Activated B cell treated with CpG ODN at 0.5 μM for 24 hours (primary cell): ENCODE measurements around the gene COMT. TPM values are rescaled to one million over a fixed set of nuclear protein-coding genes. Genes with fewer than 3 reads are reported as not detected.

ENCODE experiments used
- ATAC-seq: fragments of 200-7000 bp; cut with Tn5 transposase; one replicate; pipeline ENCODE4 v1.10.0; 2021; ENCODE audit warnings: low read depth, mild to moderate bottlenecking, moderate library complexity
- CTCF ChIA-PET: fragments of 350-600 bp; sonication (Branson Sonifier 250); formaldehyde crosslinking; loops from one replicate; lab custom pipeline; 2021; ENCODE audit warnings: antibody characterized with exemption; lab: Charles Lee
- POLR2A ChIA-PET: fragments of 350-600 bp; sonication (Branson Sonifier 250); formaldehyde crosslinking; loops from one replicate; lab custom pipeline; 2021; ENCODE audit warnings: antibody characterized with exemption; lab: Charles Lee
- DNase-seq: peaks from one replicate; pipeline ENCODE4 v3.0.0; 2022
- H3K27ac Mint-ChIP-seq: one replicate; pipeline ENCODE4 v1.8.0; 2020; ENCODE audit warnings: mixed read lengths
- H3K27me3 Mint-ChIP-seq: one replicate; pipeline ENCODE4 v1.8.0; 2021; ENCODE audit warnings: mixed read lengths
- H3K36me3 Mint-ChIP-seq: one replicate; pipeline ENCODE4 v1.8.0; 2021; ENCODE audit warnings: low read depth, mixed read lengths
- H3K4me1 Mint-ChIP-seq: one replicate; pipeline ENCODE4 v1.8.0; 2021; ENCODE audit warnings: mixed read lengths
- H3K4me3 Mint-ChIP-seq: one replicate; pipeline ENCODE4 v1.8.0; 2020; ENCODE audit warnings: mild to moderate bottlenecking, mixed read lengths
- H3K9me3 Mint-ChIP-seq: one replicate; pipeline ENCODE4 v1.8.0; 2020; ENCODE audit warnings: mixed read lengths
- intact Hi-C: fragments of 100-400 bp; cut with micrococcal nuclease; formaldehyde crosslinking; loops from one replicate; pipeline ENCODE4 v1.15.1; 2024
- total RNA-seq: library from RNA; stranded (reverse); gene quantifications from 2 replicates; pipeline ENCODE4 v1.2.3, GENCODE V29; 2022
- TF ChIP-seq, protein P1 (sequence below): fragments of 200-600 bp; IDR thresholded peaks from one replicate; pipeline ENCODE4 v1.8.0; 2022; ENCODE audit warnings: antibody characterized with exemption, mild to moderate bottlenecking

COMT gene
- total RNA-seq, 1 donor from 2014 or later: 40.6 TPM

DNA sequence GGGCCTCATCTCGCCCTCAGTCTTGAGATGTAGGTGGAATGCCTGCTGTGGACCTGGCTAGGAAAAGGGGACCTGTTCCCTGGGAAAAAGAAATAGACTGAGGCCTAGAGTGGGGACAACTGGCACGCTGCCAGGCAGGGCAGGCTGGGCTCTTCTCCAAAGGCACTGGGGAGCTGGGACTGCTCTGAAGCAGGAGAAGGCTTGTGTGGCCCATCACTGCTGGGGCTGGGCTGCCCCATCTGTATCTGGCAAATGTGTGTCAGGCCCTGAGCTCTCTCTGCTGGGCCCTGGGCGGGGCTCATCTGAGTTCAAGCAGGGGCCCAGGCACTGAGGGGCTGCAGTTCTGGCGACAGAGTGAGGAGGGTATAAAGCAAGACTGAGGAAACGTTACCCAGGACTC, 42.2 kb downstream of the COMT start:
- no peak overlapping the region for H3K4me3 Mint-ChIP-seq
- CTCF ChIA-PET: interaction anchor here (1.3 kb wide), 1 partner anchor 14 kb away, joined by 3 read pairs; no protein-coding TSS in a partner anchor

GRCh38 chr22:19984201-19984753, 42.7 kb downstream of the COMT start:
- DNase-seq (no peak), ATAC-seq (no peak)
- peaks cover 2% of the 10 kb centered on the region for H3K27me3 Mint-ChIP-seq
- no peaks in the 10 kb centered on the region for H3K9me3 Mint-ChIP-seq
- no peak overlapping the region for H3K4me3 Mint-ChIP-seq
- no peaks in the 10 kb centered on the region for H3K36me3 Mint-ChIP-seq
- intact Hi-C loops: no loop called here
- H3K4me1 Mint-ChIP-seq: peaks cover 8% of the 10 kb centered on the region
- ChIA-PET CTCF (interaction anchor here (1.3 kb wide), 1 partner anchor 14 kb away, joined by 3 read pairs; no protein-coding TSS in a partner anchor), POLR2A (no interaction called here)
- H3K27ac Mint-ChIP-seq: no peak overlapping the region
- TF ChIP-seq, protein P1, sequence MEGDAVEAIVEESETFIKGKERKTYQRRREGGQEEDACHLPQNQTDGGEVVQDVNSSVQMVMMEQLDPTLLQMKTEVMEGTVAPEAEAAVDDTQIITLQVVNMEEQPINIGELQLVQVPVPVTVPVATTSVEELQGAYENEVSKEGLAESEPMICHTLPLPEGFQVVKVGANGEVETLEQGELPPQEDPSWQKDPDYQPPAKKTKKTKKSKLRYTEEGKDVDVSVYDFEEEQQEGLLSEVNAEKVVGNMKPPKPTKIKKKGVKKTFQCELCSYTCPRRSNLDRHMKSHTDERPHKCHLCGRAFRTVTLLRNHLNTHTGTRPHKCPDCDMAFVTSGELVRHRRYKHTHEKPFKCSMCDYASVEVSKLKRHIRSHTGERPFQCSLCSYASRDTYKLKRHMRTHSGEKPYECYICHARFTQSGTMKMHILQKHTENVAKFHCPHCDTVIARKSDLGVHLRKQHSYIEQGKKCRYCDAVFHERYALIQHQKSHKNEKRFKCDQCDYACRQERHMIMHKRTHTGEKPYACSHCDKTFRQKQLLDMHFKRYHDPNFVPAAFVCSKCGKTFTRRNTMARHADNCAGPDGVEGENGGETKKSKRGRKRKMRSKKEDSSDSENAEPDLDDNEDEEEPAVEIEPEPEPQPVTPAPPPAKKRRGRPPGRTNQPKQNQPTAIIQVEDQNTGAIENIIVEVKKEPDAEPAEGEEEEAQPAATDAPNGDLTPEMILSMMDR: no peak

More for the DNA sequence above, 42.2 kb downstream of the COMT start:
- TF ChIP-seq, protein P1: no peak
- Mint-ChIP-seq H3K4me1 (peaks cover 8% of the 10 kb centered on the region), H3K27me3 (peaks cover 2% of the 10 kb centered on the region), H3K9me3 (no peaks in the 10 kb centered on the region), H3K27ac (no peak overlapping the region), H3K36me3 (no peaks in the 10 kb centered on the region)
- no peak for ATAC-seq
- intact Hi-C loops: no loop called here
- no peak for DNase-seq
- POLR2A ChIA-PET: no interaction called here

GRCh38 chr22:19984851-19985811, 43.6 kb downstream of the COMT start:
- Mint-ChIP-seq H3K36me3 (no peaks in the 10 kb centered on the region), H3K4me1 (peaks cover 8% of the 10 kb centered on the region), H3K9me3 (no peaks in the 10 kb centered on the region), H3K27me3 (peaks cover 2% of the 10 kb centered on the region), H3K27ac (no peak overlapping the region), H3K4me3 (no peak overlapping the region)
- intact Hi-C loops: no loop called here
- ChIA-PET POLR2A (interaction anchor here (1.1 kb wide), 1 partner anchor 15 kb away, joined by 3 read pairs; no protein-coding TSS in a partner anchor), CTCF (interaction anchor here (1.3 kb wide), 1 partner anchor 15 kb away, joined by 3 read pairs; no protein-coding TSS in a partner anchor)
- DNase-seq (no peak), ATAC-seq (no peak)
- TF ChIP-seq, protein P1: no peak

GRCh38 chr22:19986011-19986409, 44.4 kb downstream of the COMT start:
- ATAC-seq: no peak
- no peaks in the 10 kb centered on the region for H3K9me3 Mint-ChIP-seq
- H3K27ac Mint-ChIP-seq: no peak overlapping the region
- peaks cover 8% of the 10 kb centered on the region for H3K4me1 Mint-ChIP-seq
- H3K36me3 Mint-ChIP-seq: no peaks in the 10 kb centered on the region
- ChIA-PET CTCF (no interaction called here), POLR2A (interaction anchor here (1.1 kb wide), 1 partner anchor 16 kb away, joined by 3 read pairs; no protein-coding TSS in a partner anchor)
- DNase-seq: no peak
- peak overlapping the region; percentile 57 for H3K4me3 Mint-ChIP-seq
- TF ChIP-seq, protein P1: no peak
- intact Hi-C loops: loop anchor here (2.0 kb wide), 1 partner anchor 31 kb away; the partner anchor contains the start of gene ARVCF
- peaks cover 2% of the 10 kb centered on the region for H3K27me3 Mint-ChIP-seq
